ENCODE measurements around the gene NOTCH2NLA.
"Not testable (repeated sequence)": the region's sequence is repeated elsewhere in the genome, so short reads cannot be mapped to it uniquely, and the experiment has no call there.

The NOTCH2NLA gene

DNA sequence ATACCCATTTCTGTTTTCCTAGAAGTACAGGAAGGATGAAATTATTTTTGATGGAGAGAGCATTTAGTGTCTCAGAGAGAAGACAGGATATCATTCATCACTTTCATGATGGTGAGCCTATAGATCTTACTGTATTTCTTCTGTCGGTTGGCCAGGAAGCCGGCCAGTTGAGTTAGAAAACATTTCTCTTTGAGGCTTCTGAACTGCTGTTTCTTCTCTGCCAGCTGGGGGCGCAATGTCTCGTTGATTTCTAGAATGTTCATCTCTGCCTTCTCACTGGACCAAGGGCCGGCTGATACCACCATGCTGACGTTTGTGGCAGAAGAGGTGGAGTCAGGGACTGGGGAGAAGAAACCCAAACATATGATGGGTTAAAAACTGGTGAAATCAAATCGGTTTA is 84.4 kb downstream of the NOTCH2NLA start, which contains the start of gene NBPF10:
NBPF10 (minus strand) TSS at position 340 of the 400 bp plus-strand sequence; CDS start at position 305, 35 bp downstream.
- not testable (repeated sequence) for DNase-seq
